SK-N-SH treated with all-trans-retinoic acid at 6 μM for 48 hours (cell line): ENCODE data around the gene DUSP11.

Experiments used
- ARNTL ChIP-seq: fragments of 450-650 bp; formaldehyde crosslinking; IDR thresholded peaks from 2 replicates; pipeline ENCODE4 v1.5.0; 2020; ENCODE audit warnings: low read depth, mild to moderate bottlenecking, moderate library complexity, borderline replicate concordance
- BACH2 ChIP-seq: fragments of 250-450 bp; sonication (Bioruptor Pico); IDR thresholded peaks from 2 replicates; pipeline ENCODE4 v1.9.0; 2021; ENCODE audit warnings: mild to moderate bottlenecking, borderline replicate concordance
- CREB5 ChIP-seq: fragments of 250-450 bp; sonication (Bioruptor Pico); IDR thresholded peaks from 2 replicates; pipeline ENCODE4 v1.5.1; 2020; ENCODE audit warnings: low read depth, mild to moderate bottlenecking, moderate library complexity
- CSDC2 ChIP-seq: fragments of 250-450 bp; sonication (Bioruptor Pico); IDR thresholded peaks from 2 replicates; pipeline ENCODE4 v1.5.0; 2020; ENCODE audit warnings: mild to moderate bottlenecking, moderate library complexity
- CSRNP3 ChIP-seq: fragments of 250-450 bp; sonication (Bioruptor Pico); IDR thresholded peaks from 2 replicates; pipeline ENCODE4 v1.5.1; 2021; ENCODE audit warnings: mild to moderate bottlenecking, moderate library complexity
- GLIS3 ChIP-seq: fragments of 250-450 bp; sonication (Bioruptor Pico); IDR thresholded peaks from 2 replicates; pipeline ENCODE4 v1.5.0; 2020; ENCODE audit warnings: mild to moderate bottlenecking, moderate library complexity
- OSR1 ChIP-seq: fragments of 250-450 bp; sonication (Bioruptor Pico); IDR thresholded peaks from 2 replicates; pipeline ENCODE4 v1.8.0; 2022; ENCODE audit warnings: moderate library complexity, mild to moderate bottlenecking, inconsistent platforms
- POU6F1 ChIP-seq: fragments of 250-450 bp; sonication (Bioruptor Pico); IDR thresholded peaks from 2 replicates; pipeline ENCODE4 v1.8.0; 2021; ENCODE audit warnings: low read depth, mild to moderate bottlenecking, moderate library complexity, borderline replicate concordance
- ZC3H10 ChIP-seq: fragments of 250-450 bp; sonication (Bioruptor Pico); IDR thresholded peaks from 2 replicates; pipeline ENCODE4 v1.5.1; 2021; ENCODE audit warnings: mild to moderate bottlenecking, moderate library complexity
- ZNF8 ChIP-seq: fragments of 450-650 bp; formaldehyde crosslinking; IDR thresholded peaks from 2 replicates; pipeline ENCODE4 v1.5.0; 2020; ENCODE audit warnings: mild to moderate bottlenecking, moderate library complexity
- TF ChIP-seq, protein P1 (sequence below): fragments of 250-450 bp; sonication (Bioruptor Pico); IDR thresholded peaks from 2 replicates; pipeline ENCODE4 v1.8.0; 2020; ENCODE audit warnings: mild to moderate bottlenecking, moderate library complexity, borderline replicate concordance

- TF ChIP-seq CREB5 (CRISPR knock-in tag) (no peak), ZNF8 (CRISPR knock-in tag) (no peak), BACH2 (no peak), CSDC2 (CRISPR knock-in tag) (no peak), ARNTL (no peak), OSR1 (CRISPR knock-in tag) (no peak), CSRNP3 (no peak), GLIS3 (CRISPR knock-in tag) (no peak), ZC3H10 (CRISPR knock-in tag) (no peak), POU6F1 (no peak)
- TF ChIP-seq, protein P1, sequence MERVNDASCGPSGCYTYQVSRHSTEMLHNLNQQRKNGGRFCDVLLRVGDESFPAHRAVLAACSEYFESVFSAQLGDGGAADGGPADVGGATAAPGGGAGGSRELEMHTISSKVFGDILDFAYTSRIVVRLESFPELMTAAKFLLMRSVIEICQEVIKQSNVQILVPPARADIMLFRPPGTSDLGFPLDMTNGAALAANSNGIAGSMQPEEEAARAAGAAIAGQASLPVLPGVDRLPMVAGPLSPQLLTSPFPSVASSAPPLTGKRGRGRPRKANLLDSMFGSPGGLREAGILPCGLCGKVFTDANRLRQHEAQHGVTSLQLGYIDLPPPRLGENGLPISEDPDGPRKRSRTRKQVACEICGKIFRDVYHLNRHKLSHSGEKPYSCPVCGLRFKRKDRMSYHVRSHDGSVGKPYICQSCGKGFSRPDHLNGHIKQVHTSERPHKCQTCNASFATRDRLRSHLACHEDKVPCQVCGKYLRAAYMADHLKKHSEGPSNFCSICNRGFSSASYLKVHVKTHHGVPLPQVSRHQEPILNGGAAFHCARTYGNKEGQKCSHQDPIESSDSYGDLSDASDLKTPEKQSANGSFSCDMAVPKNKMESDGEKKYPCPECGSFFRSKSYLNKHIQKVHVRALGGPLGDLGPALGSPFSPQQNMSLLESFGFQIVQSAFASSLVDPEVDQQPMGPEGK (CRISPR knock-in tag): no peak
These were observed 65.8 kb downstream of the DUSP11 start for GRCh38 chr2:73714091-73714490.
